ENCODE measurements around the gene BCAS4. TPM values are rescaled to one million over a fixed set of nuclear protein-coding genes. Genes with fewer than 3 reads are reported as not detected.

The BCAS4 gene
- total RNA-seq, 4 donors from 2014 or later, result 0.66 to 91.6 (median 1.9) TPM

DNA sequence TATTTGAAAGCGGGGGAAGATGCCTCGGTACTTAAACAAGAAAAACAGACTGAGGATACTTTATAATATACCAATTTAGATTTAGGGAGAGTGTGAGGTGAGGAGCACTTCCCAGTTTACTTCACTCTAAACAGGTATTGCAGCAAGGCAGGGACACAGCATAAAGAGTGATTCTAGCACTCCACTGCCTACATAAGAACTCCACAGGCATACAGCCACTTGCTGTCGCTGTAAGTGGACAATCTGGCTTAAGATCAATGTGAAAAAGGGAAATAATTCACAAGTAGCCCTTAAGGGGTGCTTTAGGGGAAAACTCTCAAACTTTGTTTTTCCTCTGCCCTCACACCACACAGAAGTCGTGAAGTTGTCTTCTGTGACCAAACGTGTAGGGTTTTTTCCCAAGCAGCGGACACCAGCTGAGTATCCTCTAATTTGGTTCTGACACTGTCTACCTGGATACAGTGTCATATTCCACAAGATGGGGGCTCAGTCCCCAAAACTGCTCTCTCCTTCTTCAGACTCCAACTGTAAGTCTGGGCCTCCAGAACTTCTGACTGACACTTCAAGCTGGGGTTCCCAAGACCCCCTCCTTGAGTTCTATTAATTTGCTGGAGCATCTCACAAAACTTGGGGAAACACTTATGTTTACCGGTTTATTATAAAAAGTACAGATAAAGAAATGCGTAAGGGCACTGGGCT lies 127.1 kb downstream of the BCAS4 start:
- Histone ChIP-seq H3K27me3 (no peaks in the 10 kb centered on the region), H3K9me3 (no peaks in the 10 kb centered on the region), H3K4me1 (peaks cover 0 to 47% (median 3%) of the 10 kb centered on the region in 4 donors), H3K36me3 (peaks cover 0 to 9% (median 0%) of the 10 kb centered on the region in 3 donors), H3K27ac (no peak overlapping the region), H3K4me3 (no peak overlapping the region)
- no peak for DNase-seq
- no peak for TF ChIP-seq POLR2A (IDR thresholded peaks at IDR 0.05)
- TF ChIP-seq, protein P1, sequence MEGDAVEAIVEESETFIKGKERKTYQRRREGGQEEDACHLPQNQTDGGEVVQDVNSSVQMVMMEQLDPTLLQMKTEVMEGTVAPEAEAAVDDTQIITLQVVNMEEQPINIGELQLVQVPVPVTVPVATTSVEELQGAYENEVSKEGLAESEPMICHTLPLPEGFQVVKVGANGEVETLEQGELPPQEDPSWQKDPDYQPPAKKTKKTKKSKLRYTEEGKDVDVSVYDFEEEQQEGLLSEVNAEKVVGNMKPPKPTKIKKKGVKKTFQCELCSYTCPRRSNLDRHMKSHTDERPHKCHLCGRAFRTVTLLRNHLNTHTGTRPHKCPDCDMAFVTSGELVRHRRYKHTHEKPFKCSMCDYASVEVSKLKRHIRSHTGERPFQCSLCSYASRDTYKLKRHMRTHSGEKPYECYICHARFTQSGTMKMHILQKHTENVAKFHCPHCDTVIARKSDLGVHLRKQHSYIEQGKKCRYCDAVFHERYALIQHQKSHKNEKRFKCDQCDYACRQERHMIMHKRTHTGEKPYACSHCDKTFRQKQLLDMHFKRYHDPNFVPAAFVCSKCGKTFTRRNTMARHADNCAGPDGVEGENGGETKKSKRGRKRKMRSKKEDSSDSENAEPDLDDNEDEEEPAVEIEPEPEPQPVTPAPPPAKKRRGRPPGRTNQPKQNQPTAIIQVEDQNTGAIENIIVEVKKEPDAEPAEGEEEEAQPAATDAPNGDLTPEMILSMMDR (IDR thresholded peaks at IDR 0.05), result no peak

DNA sequence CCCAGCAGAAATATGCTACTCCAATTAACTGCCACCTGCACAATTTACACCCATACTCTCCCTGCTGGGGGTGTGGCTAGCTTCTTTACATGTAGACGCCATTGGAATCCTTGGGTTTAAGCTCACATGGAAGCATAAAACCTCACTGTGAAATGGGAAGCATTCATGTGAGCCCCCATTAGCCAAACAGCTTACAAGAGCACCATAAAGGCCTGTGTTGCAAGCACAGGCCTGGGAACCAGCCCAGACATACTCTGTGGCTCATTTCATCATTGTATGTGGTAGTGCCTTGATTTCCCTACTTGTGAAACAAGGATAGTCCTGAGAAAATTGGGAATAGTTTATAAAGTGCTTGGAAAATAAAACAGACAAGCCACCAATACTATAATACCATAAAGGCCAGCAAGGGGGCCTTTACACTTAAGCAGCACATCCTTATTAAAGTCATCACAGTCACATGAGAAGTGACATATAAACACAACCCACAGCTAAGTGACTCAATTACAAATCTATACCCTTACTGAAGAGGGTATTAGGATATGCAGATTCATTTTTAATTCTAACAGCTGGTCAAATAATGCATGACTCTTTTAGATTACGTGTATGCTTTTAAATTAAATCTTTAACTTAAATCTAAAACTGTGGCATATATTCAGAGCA lies 129.5 kb downstream of the BCAS4 start:
- Histone ChIP-seq H3K9me3 (no peaks in the 10 kb centered on the region), H3K27me3 (no peaks in the 10 kb centered on the region), H3K27ac (no peak overlapping the region), H3K36me3 (peaks cover 0 to 12% (median 0%) of the 10 kb centered on the region in 3 donors), H3K4me3 (no peak overlapping the region), H3K4me1 (peaks cover 0 to 61% (median 0%) of the 10 kb centered on the region in 4 donors)
- TF ChIP-seq POLR2A (IDR thresholded peaks at IDR 0.05), result no peak
- TF ChIP-seq, protein P1 (IDR thresholded peaks at IDR 0.05), result no peak
- DNase-seq, result no peak

DNA sequence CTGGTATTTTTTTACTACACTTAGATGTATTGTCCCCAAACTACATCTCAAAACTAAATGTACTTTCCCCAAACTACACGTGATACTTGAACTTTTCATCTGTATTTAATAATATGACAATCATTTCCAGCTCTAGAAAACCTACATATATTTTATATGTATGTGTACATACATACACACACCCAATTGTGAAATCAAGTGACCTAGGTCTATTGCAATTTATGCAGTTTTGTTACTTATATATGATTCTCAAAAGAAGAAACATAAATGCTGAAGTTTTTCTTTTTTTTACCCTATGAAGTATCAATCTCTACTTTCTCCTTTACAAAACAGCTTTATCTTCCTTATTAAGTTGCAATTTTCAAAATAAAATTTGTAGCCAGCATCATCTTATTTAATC lies 131.7 kb downstream of the BCAS4 start:
- TF ChIP-seq, protein P1 (IDR thresholded peaks at IDR 0.05), result no peak
- TF ChIP-seq POLR2A (IDR thresholded peaks at IDR 0.05), result no peak

More for the DNA sequence above, 131.7 kb downstream of the BCAS4 start:
- Histone ChIP-seq H3K4me3 (no peak overlapping the region), H3K27ac (no peak overlapping the region), H3K9me3 (no peaks in the 10 kb centered on the region), H3K4me1 (peaks cover 0 to 59% (median 0%) of the 10 kb centered on the region in 4 donors), H3K27me3 (no peaks in the 10 kb centered on the region), H3K36me3 (peaks cover 0 to 12% (median 0%) of the 10 kb centered on the region in 3 donors)
- no peak for DNase-seq

Small RNAs within 50 kb of the gene (small RNA-seq; reads per million reads assigned to genes)
- gene TMSB4XP6, result 0 reads per million in 2 donors

Other genes with a start within 250 kb of the BCAS4 start
- gene RIPOR3, start 103.5 kb upstream of the BCAS4 start, total RNA-seq, result 10 to 100 TPM in 3 of 4 donors, 1 to 10 TPM in 1; 8.2 to 51.2 (median 20.5) TPM
- 10 to 100 TPM in 3 of 4 donors, 1 to 10 TPM in 1; 6.6 to 27.0 (median 18.4) TPM for gene PARD6B, start 63.5 kb upstream of the BCAS4 start, total RNA-seq
- gene ADNP, start 136.4 kb downstream of the BCAS4 start, total RNA-seq, result 10 to 100 TPM; 51.8 to 64.3 (median 58.2) TPM
- 10 to 100 TPM; 19.5 to 82.5 (median 24.8) TPM for gene DPM1, start 163.5 kb downstream of the BCAS4 start, total RNA-seq
- 1 to 10 TPM; 3.3 to 4.6 (median 3.7) TPM for gene MOCS3, start 163.8 kb downstream of the BCAS4 start, total RNA-seq
- gene KCNG1, start 228.0 kb downstream of the BCAS4 start, total RNA-seq, result 10 to 100 TPM in 2 of 4 donors, 1 to 10 TPM in 1, not detected in 1; 3.7 to 33.9 (median 17.7) TPM